ENCODE results near the gene HS3ST3B1.

Gene HS3ST3B1

DNA sequence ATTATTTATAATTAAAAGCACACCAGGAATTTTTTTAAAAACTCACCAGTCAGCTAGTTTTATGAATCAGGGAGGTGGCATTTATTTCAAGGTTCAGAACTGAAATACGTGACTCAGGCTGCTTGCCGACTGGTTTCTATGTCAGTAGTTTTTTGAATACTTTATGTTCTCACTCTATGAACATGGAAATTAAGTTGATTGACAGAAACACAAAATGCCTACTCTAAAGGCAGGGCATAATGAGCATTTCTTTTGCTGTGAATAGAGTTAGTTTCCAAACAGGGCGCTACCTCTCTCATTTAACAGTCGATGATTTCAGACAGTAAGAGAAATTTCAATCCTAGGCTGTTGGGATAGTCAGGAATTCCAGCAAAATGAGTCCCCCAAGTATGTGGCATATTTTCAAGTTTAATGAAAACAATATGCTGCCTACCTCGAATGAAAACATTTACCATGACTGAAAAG is 6.7 kb downstream of the HS3ST3B1 start:
- Histone ChIP-seq H2BK120ac (ENCODE audit: insufficient read depth, low read length, poor library complexity) (no peak overlapping the region), H3K27me3 (ENCODE audit: insufficient read depth, low read length) (peaks cover 16% of the 10 kb centered on the region), H2BK5ac (ENCODE audit: low read depth, low read length, poor library complexity) (no peak overlapping the region), H3K9me3 (ENCODE audit: insufficient read depth, low read depth, low read length) (no peaks in the 10 kb centered on the region), H3K79me1 (ENCODE audit: low read length) (peaks cover 9% of the 10 kb centered on the region), H3K9ac (ENCODE audit: low read length) (no peak overlapping the region), H2BK12ac (ENCODE audit: low read length) (no peak overlapping the region), H4K91ac (ENCODE audit: low read depth, low read length) (no peak overlapping the region), H3K4ac (ENCODE audit: low read depth, low read length) (no peak overlapping the region), H3K14ac (ENCODE audit: low read length) (no peak overlapping the region), H3K36me3 (ENCODE audit: control insufficient read depth in 1 of 2, insufficient read depth in 2 of 2, low read length in 2 of 2) (peaks cover 0 to 2% of the 10 kb centered on the region in 2 experiments), H3K4me1 (ENCODE audit: control insufficient read depth in 1 of 2, insufficient read depth in 2 of 2, low read length in 2 of 2) (peaks cover 12 to 29% of the 10 kb centered on the region in 2 experiments), H3K4me3 (ENCODE audit: low read depth, low read length) (no peak overlapping the region), H2AK5ac (ENCODE audit: low read length) (no peak overlapping the region), H3K18ac (ENCODE audit: low read length) (no peak overlapping the region), H3K79me2 (ENCODE audit: control insufficient read depth, insufficient read depth, low read length, poor library complexity) (peaks cover 5% of the 10 kb centered on the region), H3K23ac (ENCODE audit: low read length) (no peak overlapping the region), H3K4me2 (ENCODE audit: low read length) (no peak overlapping the region), H3K27ac (ENCODE audit: low read depth, low read length) (no peak overlapping the region), H4K8ac (ENCODE audit: low read depth, low read length) (no peak overlapping the region), H4K12ac (ENCODE audit: low read depth, low read length) (no peak overlapping the region), H2AFZ (ENCODE audit: insufficient read depth, low read length, poor library complexity) (no peak overlapping the region)
- WGBS (ENCODE audit: extremely low coverage, insufficient coverage, insufficient read length), result no CpG with 5 or more reads among the region's 5 CpGs
- DNase-seq, result peak; percentile 39 to 65

DNA sequence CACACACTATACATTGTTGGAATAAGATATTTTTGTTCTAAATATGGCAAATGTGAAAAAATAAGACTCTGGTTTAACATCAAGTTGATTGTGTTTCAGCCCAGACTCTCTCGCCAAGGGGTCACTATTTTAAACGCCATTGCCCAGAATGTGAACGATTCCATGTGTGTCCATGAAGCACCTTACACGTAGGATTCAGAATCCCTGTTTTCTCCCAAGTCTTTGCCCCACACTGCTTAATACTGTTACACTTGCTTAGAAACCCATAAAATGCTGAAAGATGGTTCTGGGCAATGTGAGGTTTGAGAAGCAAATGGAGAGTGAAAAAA is 7.7 kb downstream of the HS3ST3B1 start:
- Histone ChIP-seq H3K27ac (ENCODE audit: low read depth, low read length) (no peak overlapping the region), H2BK5ac (ENCODE audit: low read depth, low read length, poor library complexity) (peak overlapping the region; percentile 76), H2AFZ (ENCODE audit: insufficient read depth, low read length, poor library complexity) (peak overlapping the region; percentile 96), H2BK12ac (ENCODE audit: low read length) (no peak overlapping the region), H3K4me3 (ENCODE audit: low read depth, low read length) (no peak overlapping the region), H3K9me3 (ENCODE audit: insufficient read depth, low read depth, low read length) (no peaks in the 10 kb centered on the region), H3K9ac (ENCODE audit: low read length) (no peak overlapping the region), H2BK120ac (ENCODE audit: insufficient read depth, low read length, poor library complexity) (peak overlapping the region; percentile 78), H4K8ac (ENCODE audit: low read depth, low read length) (peak overlapping the region; percentile 87), H2AK5ac (ENCODE audit: low read length) (no peak overlapping the region), H3K4me1 (ENCODE audit: control insufficient read depth in 1 of 2, insufficient read depth in 2 of 2, low read length in 2 of 2) (peaks cover 9 to 20% of the 10 kb centered on the region in 2 experiments), H4K12ac (ENCODE audit: low read depth, low read length) (no peak overlapping the region), H3K79me1 (ENCODE audit: low read length) (peaks cover 6% of the 10 kb centered on the region), H3K27me3 (ENCODE audit: insufficient read depth, low read length) (peaks cover 8% of the 10 kb centered on the region), H3K18ac (ENCODE audit: low read length) (no peak overlapping the region), H3K14ac (ENCODE audit: low read length) (peak overlapping the region; percentile 68), H3K4ac (ENCODE audit: low read depth, low read length) (no peak overlapping the region), H3K4me2 (ENCODE audit: low read length) (peak overlapping the region; percentile 74), H3K23ac (ENCODE audit: low read length) (no peak overlapping the region), H3K79me2 (ENCODE audit: control insufficient read depth, insufficient read depth, low read length, poor library complexity) (peaks cover 5% of the 10 kb centered on the region), H4K91ac (ENCODE audit: low read depth, low read length) (no peak overlapping the region), H3K36me3 (ENCODE audit: control insufficient read depth in 1 of 2, insufficient read depth in 2 of 2, low read length in 2 of 2) (peaks cover 0 to 3% of the 10 kb centered on the region in 2 experiments)
- no peak for DNase-seq
- no CpG with 5 or more reads among the region's 4 CpGs for WGBS (ENCODE audit: extremely low coverage, insufficient coverage, insufficient read length)

DNA sequence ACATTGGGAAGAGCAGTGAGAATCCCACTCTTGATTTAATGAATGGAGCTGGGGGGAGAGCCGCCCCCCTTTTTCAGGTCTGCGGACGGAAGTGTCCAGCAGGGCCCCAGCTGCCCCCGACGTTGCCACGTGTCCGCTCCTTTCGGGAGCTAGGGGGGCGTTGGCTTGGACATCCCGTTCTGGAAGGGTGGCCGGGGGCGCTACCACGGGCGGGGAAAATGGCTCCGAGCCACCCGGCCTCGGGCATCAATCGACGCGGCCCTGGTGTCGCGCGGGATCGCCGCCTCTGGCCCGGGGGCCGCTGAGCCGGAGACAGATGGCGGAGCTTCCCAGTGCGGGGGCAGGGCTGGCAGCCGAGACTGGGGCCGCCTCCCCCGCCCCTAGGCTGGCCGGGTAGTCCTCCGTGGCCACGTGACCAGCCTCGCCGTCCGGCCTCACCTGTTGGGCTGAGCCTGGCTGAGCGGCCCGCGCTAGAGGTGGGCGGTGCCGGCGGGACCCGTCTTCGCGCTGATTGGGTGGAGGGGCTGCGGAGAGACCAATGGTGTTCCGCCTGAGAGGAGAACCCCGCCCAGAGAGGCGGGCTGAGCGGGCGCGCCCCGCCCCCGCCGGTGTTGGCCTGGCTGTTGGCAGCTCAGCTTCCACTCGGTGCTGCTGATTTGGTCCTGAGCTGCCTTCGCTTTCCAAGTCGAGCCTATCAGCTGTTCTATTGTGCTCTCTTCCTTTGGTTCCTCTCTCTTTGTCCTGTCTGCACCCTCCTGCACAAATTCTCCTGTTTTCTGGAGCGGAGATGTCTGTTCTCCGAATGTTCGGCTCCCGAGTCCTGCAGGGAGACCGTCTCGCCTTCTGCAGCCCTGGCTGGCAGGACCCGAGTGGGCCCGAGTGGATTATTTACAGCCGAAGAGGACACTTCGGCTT is 8.3 kb downstream of the HS3ST3B1 start:
- Histone ChIP-seq H2AFZ (ENCODE audit: insufficient read depth, low read length, poor library complexity) (peak overlapping the region; percentile 96), H3K4me3 (ENCODE audit: low read depth, low read length) (peak overlapping the region; percentile 76), H4K8ac (ENCODE audit: low read depth, low read length) (peak overlapping the region; percentile 87), H3K4me1 (ENCODE audit: control insufficient read depth in 1 of 2, insufficient read depth in 2 of 2, low read length in 2 of 2) (peaks cover 6 to 14% of the 10 kb centered on the region in 2 experiments), H3K79me2 (ENCODE audit: control insufficient read depth, insufficient read depth, low read length, poor library complexity) (peaks cover 5% of the 10 kb centered on the region), H3K18ac (ENCODE audit: low read length) (peak overlapping the region; percentile 74), H2BK12ac (ENCODE audit: low read length) (peak overlapping the region; percentile 66), H3K79me1 (ENCODE audit: low read length) (peaks cover 6% of the 10 kb centered on the region), H3K4ac (ENCODE audit: low read depth, low read length) (peak overlapping the region; percentile 80), H3K36me3 (ENCODE audit: control insufficient read depth in 1 of 2, insufficient read depth in 2 of 2, low read length in 2 of 2) (peaks cover 0 to 3% of the 10 kb centered on the region in 2 experiments), H3K23ac (ENCODE audit: low read length) (no peak overlapping the region), H2BK5ac (ENCODE audit: low read depth, low read length, poor library complexity) (peak overlapping the region; percentile 76), H3K9me3 (ENCODE audit: insufficient read depth, low read depth, low read length) (no peaks in the 10 kb centered on the region), H2BK120ac (ENCODE audit: insufficient read depth, low read length, poor library complexity) (peak overlapping the region; percentile 78), H4K91ac (ENCODE audit: low read depth, low read length) (peak overlapping the region; percentile 92), H3K14ac (ENCODE audit: low read length) (peak overlapping the region; percentile 68), H3K27ac (ENCODE audit: low read depth, low read length) (peak overlapping the region; percentile 28), H4K12ac (ENCODE audit: low read depth, low read length) (peak overlapping the region; percentile 35), H2AK5ac (ENCODE audit: low read length) (no peak overlapping the region), H3K9ac (ENCODE audit: low read length) (peak overlapping the region; percentile 14), H3K4me2 (ENCODE audit: low read length) (peak overlapping the region; percentile 86), H3K27me3 (ENCODE audit: insufficient read depth, low read length) (peaks cover 2% of the 10 kb centered on the region)
- DNase-seq, result peak; percentile 97 to 98
- WGBS (ENCODE audit: extremely low coverage, insufficient coverage, insufficient read length), result no CpG with 5 or more reads among the region's 71 CpGs

DNA sequence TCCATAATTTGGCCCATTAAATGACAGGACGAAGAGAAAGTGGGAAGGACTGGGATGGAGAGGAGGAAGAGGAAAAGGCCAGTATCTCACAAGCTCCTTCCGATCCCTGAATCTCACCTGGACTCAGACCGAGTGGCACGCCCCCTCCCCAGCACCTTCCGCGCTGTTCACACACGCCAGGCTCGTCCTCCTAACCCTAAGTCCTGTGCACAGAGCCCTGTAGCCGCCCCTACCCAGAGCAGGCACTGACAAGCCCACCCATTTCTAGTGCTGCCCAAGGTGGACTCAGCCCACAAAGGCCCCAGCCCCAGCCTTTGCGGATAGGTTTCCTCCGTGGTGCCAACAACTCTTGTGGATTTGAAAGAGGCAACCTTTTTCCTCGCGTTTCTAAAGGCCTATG is 9.2 kb downstream of the HS3ST3B1 start:
- Histone ChIP-seq H4K12ac (ENCODE audit: low read depth, low read length) (no peak overlapping the region), H4K91ac (ENCODE audit: low read depth, low read length) (no peak overlapping the region), H3K4me1 (ENCODE audit: control insufficient read depth in 1 of 2, insufficient read depth in 2 of 2, low read length in 2 of 2) (peaks cover 6 to 14% of the 10 kb centered on the region in 2 experiments), H3K23ac (ENCODE audit: low read length) (peak overlapping the region; percentile 18), H3K79me2 (ENCODE audit: control insufficient read depth, insufficient read depth, low read length, poor library complexity) (peaks cover 5% of the 10 kb centered on the region), H3K27me3 (ENCODE audit: insufficient read depth, low read length) (no peaks in the 10 kb centered on the region), H3K18ac (ENCODE audit: low read length) (no peak overlapping the region), H3K4ac (ENCODE audit: low read depth, low read length) (no peak overlapping the region), H3K79me1 (ENCODE audit: low read length) (peaks cover 6% of the 10 kb centered on the region), H3K14ac (ENCODE audit: low read length) (no peak overlapping the region), H3K4me3 (ENCODE audit: low read depth, low read length) (no peak overlapping the region), H3K4me2 (ENCODE audit: low read length) (peak overlapping the region; percentile 86), H2AFZ (ENCODE audit: insufficient read depth, low read length, poor library complexity) (no peak overlapping the region), H2BK5ac (ENCODE audit: low read depth, low read length, poor library complexity) (no peak overlapping the region), H3K9me3 (ENCODE audit: insufficient read depth, low read depth, low read length) (no peaks in the 10 kb centered on the region), H2AK5ac (ENCODE audit: low read length) (no peak overlapping the region), H2BK120ac (ENCODE audit: insufficient read depth, low read length, poor library complexity) (no peak overlapping the region), H4K8ac (ENCODE audit: low read depth, low read length) (peak overlapping the region; percentile 33), H2BK12ac (ENCODE audit: low read length) (no peak overlapping the region), H3K9ac (ENCODE audit: low read length) (no peak overlapping the region), H3K36me3 (ENCODE audit: control insufficient read depth in 1 of 2, insufficient read depth in 2 of 2, low read length in 2 of 2) (peaks cover 0 to 3% of the 10 kb centered on the region in 2 experiments), H3K27ac (ENCODE audit: low read depth, low read length) (no peak overlapping the region)
- DNase-seq, result no peak
- WGBS (ENCODE audit: extremely low coverage, insufficient coverage, insufficient read length), result no CpG with 5 or more reads among the region's 13 CpGs
